ENCODE results near the gene SESN3. TPM values are rescaled to one million over a fixed set of nuclear protein-coding genes. Genes with fewer than 3 reads are reported as not detected.
"Not testable (repeated sequence)": the region's sequence is repeated elsewhere in the genome, so short reads cannot be mapped to it uniquely, and the experiment has no call there.

SESN3 gene
- total RNA-seq, 2 donors from 2014 or later = 9.9 to 13.3 TPM

DNA sequence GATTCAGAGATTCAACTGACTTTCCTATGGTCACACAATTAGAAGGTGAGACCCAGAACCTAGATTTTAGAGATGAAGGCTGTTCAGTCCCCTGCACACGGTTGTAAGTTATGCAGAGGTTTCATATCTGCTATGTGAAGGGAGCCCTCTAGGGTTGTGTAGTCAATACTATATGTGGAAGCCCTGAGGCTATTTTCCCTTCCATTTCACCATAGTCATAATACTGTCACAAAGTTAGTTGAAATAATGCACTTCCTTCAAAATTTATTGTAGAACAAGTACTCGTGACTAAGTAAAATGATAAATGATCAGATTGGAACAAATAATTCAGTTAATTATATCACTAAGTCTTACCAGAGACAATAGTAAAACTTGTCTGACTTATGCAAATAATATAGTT lies 92.6 kb downstream of the SESN3 start:
- Histone ChIP-seq H3K4me1 (peaks cover 0 to 6% of the 10 kb centered on the region in 2 donors), H3K27me3 (no peaks in the 10 kb centered on the region), H3K36me3 (no peaks in the 10 kb centered on the region), H3K9me3 (no peaks in the 10 kb centered on the region), H3K4me3 (no peak overlapping the region), H3K27ac (no peak overlapping the region)
- no peak for DNase-seq (ENCODE audit: low spot score)
- TF ChIP-seq, protein P1, sequence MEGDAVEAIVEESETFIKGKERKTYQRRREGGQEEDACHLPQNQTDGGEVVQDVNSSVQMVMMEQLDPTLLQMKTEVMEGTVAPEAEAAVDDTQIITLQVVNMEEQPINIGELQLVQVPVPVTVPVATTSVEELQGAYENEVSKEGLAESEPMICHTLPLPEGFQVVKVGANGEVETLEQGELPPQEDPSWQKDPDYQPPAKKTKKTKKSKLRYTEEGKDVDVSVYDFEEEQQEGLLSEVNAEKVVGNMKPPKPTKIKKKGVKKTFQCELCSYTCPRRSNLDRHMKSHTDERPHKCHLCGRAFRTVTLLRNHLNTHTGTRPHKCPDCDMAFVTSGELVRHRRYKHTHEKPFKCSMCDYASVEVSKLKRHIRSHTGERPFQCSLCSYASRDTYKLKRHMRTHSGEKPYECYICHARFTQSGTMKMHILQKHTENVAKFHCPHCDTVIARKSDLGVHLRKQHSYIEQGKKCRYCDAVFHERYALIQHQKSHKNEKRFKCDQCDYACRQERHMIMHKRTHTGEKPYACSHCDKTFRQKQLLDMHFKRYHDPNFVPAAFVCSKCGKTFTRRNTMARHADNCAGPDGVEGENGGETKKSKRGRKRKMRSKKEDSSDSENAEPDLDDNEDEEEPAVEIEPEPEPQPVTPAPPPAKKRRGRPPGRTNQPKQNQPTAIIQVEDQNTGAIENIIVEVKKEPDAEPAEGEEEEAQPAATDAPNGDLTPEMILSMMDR (IDR thresholded peaks at IDR 0.05) = peak in 1 of 2 donors; percentile 35

DNA sequence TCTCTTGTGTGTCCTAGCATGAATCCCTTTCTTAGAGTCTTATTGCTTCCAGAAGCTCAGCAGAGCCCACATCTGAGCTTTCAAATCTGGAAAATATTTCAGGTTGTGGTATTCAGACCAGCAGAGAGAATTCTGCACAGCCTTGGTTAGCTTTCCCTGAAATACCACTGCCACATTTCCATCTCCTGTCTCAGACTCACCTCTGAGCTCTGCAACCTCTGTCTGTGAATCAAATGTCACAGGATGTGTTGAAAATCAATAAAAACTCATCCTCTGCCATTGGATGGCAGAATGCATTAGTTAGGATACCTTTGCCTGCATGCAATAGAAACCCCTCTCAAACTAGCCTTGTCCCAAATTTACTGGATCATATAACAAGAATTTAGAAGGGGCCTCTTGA lies 93.7 kb downstream of the SESN3 start:
- Histone ChIP-seq H3K27me3 (no peaks in the 10 kb centered on the region), H3K4me1 (peaks cover 0 to 6% of the 10 kb centered on the region in 2 donors), H3K27ac (no peak overlapping the region), H3K9me3 (no peaks in the 10 kb centered on the region), H3K4me3 (no peak overlapping the region), H3K36me3 (no peaks in the 10 kb centered on the region)
- TF ChIP-seq, protein P1 (IDR thresholded peaks at IDR 0.05) = no peak
- DNase-seq (ENCODE audit: low spot score) = no peak

DNA sequence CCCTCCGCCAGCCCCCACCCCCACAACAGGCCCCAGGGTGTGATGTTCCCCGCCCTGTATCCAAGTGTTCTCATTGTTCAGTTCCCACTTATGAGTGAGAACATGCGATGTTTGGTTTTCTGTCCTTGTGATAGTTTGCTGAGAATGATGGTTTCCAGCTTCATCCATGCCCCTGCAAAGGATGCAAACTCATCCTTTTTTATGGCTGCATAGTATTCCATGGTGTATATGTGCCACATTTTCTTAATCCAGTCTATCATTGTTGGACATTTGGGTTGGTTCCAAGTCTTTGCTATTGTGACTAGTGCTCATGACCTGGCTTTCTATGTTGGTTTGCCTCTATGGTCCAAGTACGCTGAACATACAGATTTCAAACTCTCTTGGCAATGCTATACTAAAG lies 94.3 kb downstream of the SESN3 start:
- H3K4me3 ChIP-seq; H3K27ac ChIP-seq; H3K4me1 ChIP-seq; H3K9me3 ChIP-seq; DNase-seq (ENCODE audit: low spot score); H3K27me3 ChIP-seq; H3K36me3 ChIP-seq: not testable (repeated sequence)

DNA sequence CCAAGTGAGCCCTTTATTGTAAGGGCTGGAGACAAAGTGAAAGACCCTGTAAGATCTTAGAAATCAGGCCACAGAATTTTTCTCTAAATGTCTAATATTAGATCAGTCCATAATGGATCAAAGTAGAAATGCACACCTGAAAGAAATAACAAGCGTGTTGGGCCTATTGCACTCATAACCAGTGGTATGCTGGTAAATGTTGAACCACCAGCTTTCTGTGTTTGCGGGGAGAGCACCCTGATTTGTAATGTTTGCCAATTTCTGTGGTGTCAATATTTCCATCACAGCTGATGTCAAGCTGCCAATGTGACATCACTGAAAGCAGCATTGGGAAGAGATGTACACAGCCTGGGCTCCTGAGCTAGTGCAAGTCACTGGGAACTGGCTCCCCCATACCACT lies 95.1 kb downstream of the SESN3 start:
- peaks cover 0 to 6% of the 10 kb centered on the region in 2 donors for H3K4me1 ChIP-seq
- no peaks in the 10 kb centered on the region for H3K27me3 ChIP-seq
- TF ChIP-seq, protein P1 (IDR thresholded peaks at IDR 0.05) = no peak
- H3K9me3 ChIP-seq = no peaks in the 10 kb centered on the region
- no peak overlapping the region for H3K4me3 ChIP-seq
- DNase-seq (ENCODE audit: low spot score) = no peak
- no peaks in the 10 kb centered on the region for H3K36me3 ChIP-seq
- no peak overlapping the region for H3K27ac ChIP-seq

DNA sequence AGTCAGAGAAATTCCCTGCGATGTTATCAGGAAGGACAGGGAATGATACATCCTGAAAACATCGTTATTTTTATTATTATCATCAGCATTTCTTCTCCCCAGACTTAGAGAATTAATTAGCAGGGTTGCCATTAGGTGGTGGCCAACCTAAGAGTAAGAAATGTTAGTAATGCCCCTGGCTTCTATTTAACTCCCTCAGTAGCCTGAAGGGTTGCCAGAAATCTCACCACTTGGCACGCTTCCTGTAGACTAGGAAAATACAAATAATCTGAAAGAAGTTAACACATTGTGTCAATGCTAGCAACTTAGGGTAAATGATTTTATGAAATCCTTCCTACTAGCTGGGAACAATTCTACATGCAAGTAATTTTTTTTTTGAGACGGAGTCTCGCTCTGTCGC lies 95.8 kb downstream of the SESN3 start:
- Histone ChIP-seq H3K9me3 (no peaks in the 10 kb centered on the region), H3K27ac (no peak overlapping the region), H3K27me3 (no peaks in the 10 kb centered on the region), H3K4me1 (peaks cover 0 to 6% of the 10 kb centered on the region in 2 donors), H3K36me3 (no peaks in the 10 kb centered on the region), H3K4me3 (no peak overlapping the region)
- no peak for DNase-seq (ENCODE audit: low spot score)
- TF ChIP-seq, protein P1 (IDR thresholded peaks at IDR 0.05) = no peak

DNA sequence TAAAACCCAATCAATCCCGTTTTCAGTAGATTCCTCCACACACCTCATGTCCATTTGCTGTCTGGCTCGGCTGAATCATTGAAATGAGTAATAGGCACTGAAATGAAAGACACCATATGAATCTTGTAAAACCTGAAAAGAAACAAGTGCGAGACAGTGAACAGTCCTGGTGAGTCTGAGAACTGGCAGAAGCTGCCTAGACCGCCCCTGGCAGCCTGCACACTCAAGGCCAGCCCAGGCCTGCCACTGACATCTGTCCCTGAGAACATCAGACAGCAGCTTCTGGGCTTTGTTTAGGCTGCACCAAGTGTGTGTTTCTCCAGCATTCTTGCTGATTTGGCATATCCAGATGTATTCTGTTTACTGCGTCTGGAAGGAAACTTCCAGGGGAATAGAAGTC lies 96.5 kb downstream of the SESN3 start:
- Histone ChIP-seq H3K9me3 (no peaks in the 10 kb centered on the region), H3K27me3 (no peaks in the 10 kb centered on the region), H3K27ac (no peak overlapping the region), H3K4me3 (no peak overlapping the region), H3K36me3 (no peaks in the 10 kb centered on the region), H3K4me1 (peaks cover 0 to 6% of the 10 kb centered on the region in 2 donors)
- DNase-seq (ENCODE audit: low spot score) = no peak
- TF ChIP-seq, protein P1 (IDR thresholded peaks at IDR 0.05) = no peak
